Skeletal muscle satellite cell (primary cell): ENCODE results near the gene NTNG1.

ENCODE experiments used
- H3K27me3 ChIP-seq: 2 replicates; pipeline ENCODE4 v1.7.0; 2013; ENCODE audit warnings: low read length; ENCODE audit not compliant: control insufficient read depth, insufficient read depth
- H3K36me3 ChIP-seq: 2 replicates; pipeline ENCODE4 v1.7.0; 2013; ENCODE audit warnings: mild to moderate bottlenecking, control low read depth, low read length; ENCODE audit not compliant: insufficient read depth
- H3K4me1 ChIP-seq: 2 replicates; pipeline ENCODE4 v1.7.0; 2013; ENCODE audit warnings: low read length; ENCODE audit not compliant: control insufficient read depth, insufficient read depth
- H3K4me2 ChIP-seq: 2 replicates; pipeline ENCODE4 v1.7.0; 2013; ENCODE audit warnings: mild to moderate bottlenecking, low read length
- H3K4me3 ChIP-seq: 2 replicates; pipeline ENCODE4 v1.7.0; 2013; ENCODE audit warnings: low read length
- H3K9ac ChIP-seq: 2 replicates; pipeline ENCODE4 v1.7.0; 2013; ENCODE audit warnings: mild to moderate bottlenecking, low read depth, low read length, moderate library complexity
- H3K9me3 ChIP-seq: replicated peaks from 2 replicates; pipeline ENCODE4 v1.7.0; 2013; ENCODE audit warnings: mild to moderate bottlenecking, control low read depth, low read length

Gene NTNG1

DNA sequence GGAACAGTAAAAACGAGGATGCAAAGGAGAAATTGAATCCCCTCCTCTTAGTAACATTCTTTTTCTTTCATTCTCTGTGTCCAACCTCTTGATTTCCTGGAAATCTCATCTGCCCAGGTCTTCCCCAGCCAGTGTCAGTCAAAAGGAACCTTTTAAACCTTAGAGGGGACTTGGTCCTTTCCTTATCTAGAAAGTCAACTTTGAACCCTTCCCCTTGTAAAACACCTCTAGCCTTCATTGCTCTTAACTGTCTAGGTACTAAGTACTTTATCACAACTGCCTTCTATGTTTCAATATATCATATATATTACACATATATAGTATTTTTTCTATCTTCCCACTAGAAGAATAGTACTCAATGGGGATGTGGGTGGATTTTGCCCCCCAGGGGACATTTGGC is 282.1 kb downstream of the NTNG1 start:
- Histone ChIP-seq H3K4me3 (no peak overlapping the region), H3K4me1 (peaks cover 7% of the 10 kb centered on the region), H3K9ac (no peak overlapping the region), H3K9me3 (no peaks in the 10 kb centered on the region), H3K36me3 (no peaks in the 10 kb centered on the region), H3K4me2 (no peak overlapping the region), H3K27me3 (no peaks in the 10 kb centered on the region)

DNA sequence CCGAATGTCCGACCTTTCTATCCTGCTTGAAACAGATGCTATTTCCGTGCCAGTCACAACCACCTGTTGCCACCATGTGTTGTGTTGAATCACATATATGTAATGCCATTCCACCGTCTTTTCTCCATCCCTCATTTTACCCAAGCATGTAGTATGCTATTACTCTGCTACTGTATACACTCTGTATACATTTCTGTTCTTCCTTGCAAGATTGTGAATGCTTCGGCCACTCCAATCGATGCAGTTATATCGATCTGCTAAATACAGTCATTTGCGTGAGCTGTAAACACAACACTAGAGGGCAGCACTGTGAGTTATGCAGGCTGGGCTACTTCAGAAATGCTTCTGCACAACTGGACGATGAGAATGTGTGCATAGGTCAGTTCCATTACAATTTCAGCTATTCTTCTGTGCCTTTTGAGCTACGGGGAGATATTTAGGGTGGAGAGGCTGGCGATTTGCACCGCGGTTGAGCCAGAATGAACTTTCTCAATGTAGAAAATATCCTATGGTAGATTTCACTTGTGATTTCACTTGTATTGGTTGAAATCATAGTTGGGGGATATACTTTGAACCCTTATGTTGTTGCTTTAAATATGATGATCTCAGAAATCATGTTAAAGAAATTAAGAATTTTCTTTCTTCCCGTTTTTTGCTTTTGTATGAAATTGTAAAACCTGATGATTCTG is 289.8 kb downstream of the NTNG1 start:
- Histone ChIP-seq H3K36me3 (no peaks in the 10 kb centered on the region), H3K9me3 (no peaks in the 10 kb centered on the region), H3K9ac (no peak overlapping the region), H3K4me3 (no peak overlapping the region), H3K4me2 (no peak overlapping the region), H3K4me1 (no peaks in the 10 kb centered on the region), H3K27me3 (no peaks in the 10 kb centered on the region)

DNA sequence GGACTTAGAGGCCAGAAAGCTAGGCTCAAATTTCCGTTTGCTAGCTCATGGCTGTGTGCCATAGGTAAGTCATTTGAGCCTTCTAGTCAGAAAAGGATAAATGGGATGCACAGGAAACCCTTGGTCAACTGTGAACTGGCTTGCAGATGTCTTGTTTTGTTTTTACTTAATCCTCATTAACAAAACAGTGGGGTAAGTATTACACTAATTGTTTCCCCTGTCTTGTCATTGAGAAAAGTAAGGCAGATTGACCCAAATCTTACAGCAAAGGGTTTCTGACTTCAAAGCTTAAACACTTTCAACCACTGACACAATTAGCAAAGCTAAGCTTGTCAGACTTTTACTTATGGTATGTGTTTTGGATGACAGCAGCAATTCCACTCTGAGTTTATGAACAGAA is 291.3 kb downstream of the NTNG1 start:
- Histone ChIP-seq H3K4me3 (no peak overlapping the region), H3K9ac (no peak overlapping the region), H3K27me3 (no peaks in the 10 kb centered on the region), H3K9me3 (no peaks in the 10 kb centered on the region), H3K4me1 (no peaks in the 10 kb centered on the region), H3K4me2 (no peak overlapping the region), H3K36me3 (no peaks in the 10 kb centered on the region)

DNA sequence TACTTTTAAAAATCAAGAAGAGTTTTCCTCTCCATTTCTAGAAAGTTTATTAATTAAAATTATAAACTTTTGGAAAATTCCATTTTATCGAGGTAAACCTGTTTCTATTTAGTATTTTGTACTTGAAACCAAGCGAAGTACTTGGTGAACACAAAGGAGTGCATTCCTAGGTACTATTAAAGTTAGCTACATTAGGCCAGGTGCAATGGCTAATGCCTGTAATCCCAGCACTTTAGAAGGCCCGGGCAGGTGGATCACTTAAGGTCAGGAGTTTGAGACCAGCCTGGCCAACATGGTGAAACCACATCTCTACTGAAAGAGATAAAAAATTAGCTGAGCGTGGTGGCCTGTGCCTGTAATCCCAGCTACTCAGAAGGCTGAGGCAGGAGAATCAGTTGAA is 292.2 kb downstream of the NTNG1 start:
- Histone ChIP-seq H3K36me3 (no peaks in the 10 kb centered on the region), H3K27me3 (no peaks in the 10 kb centered on the region), H3K9me3 (no peaks in the 10 kb centered on the region), H3K4me2 (no peak overlapping the region), H3K4me1 (no peaks in the 10 kb centered on the region), H3K4me3 (no peak overlapping the region), H3K9ac (no peak overlapping the region)

DNA sequence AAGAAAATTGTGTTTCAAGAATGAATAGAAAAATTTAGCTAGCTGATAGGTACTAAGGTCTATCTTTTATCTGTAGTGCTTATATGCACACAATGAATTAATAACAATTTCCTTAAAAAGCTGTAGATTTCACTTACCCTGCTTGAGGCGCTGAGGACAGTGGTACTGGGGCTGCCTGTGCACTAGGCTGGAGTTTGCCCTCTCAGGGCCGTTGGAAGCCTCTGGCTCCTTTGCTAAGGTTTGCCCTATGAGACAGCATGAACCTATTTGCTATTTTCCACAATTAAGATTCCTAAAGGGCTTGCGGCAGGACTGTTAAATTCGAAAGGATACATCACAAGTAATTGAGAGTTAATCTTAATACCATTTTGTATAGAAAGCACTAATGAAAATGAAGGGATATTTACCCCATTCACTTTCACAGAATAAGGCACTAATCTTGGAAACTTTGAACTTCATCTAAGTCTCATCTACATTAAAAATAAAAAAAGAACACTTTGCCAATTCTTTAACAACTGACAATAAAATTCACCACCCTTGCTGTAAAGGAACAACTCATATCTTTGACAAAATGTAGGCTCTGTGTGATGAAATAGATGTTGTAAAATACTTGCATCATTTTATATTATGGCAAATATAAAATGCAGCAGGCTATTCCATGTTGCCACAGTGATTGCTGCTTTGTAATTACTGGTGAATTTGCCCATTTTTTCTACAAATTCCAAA is 293.0 kb downstream of the NTNG1 start:
- Histone ChIP-seq H3K4me3 (no peak overlapping the region), H3K4me1 (no peaks in the 10 kb centered on the region), H3K9ac (no peak overlapping the region), H3K27me3 (no peaks in the 10 kb centered on the region), H3K9me3 (no peaks in the 10 kb centered on the region), H3K4me2 (no peak overlapping the region), H3K36me3 (no peaks in the 10 kb centered on the region)

DNA sequence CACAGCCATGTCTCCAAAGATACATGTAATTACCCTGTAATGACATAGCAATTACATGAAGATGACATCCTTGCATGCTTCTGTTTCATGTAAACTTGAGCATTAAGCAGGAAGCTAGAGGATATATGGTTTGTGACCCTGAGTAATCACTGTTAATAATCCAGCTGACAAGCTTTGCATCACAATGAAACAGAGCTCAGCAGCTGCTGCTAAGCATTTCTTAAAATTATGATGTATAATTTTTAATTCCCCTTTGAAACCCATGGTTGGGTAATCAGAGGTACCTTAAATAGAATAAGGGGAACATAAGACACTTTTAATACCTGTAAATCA is 293.5 kb downstream of the NTNG1 start:
- Histone ChIP-seq H3K4me3 (no peak overlapping the region), H3K27me3 (no peaks in the 10 kb centered on the region), H3K4me1 (no peaks in the 10 kb centered on the region), H3K4me2 (no peak overlapping the region), H3K36me3 (no peaks in the 10 kb centered on the region), H3K9ac (no peak overlapping the region), H3K9me3 (no peaks in the 10 kb centered on the region)

DNA sequence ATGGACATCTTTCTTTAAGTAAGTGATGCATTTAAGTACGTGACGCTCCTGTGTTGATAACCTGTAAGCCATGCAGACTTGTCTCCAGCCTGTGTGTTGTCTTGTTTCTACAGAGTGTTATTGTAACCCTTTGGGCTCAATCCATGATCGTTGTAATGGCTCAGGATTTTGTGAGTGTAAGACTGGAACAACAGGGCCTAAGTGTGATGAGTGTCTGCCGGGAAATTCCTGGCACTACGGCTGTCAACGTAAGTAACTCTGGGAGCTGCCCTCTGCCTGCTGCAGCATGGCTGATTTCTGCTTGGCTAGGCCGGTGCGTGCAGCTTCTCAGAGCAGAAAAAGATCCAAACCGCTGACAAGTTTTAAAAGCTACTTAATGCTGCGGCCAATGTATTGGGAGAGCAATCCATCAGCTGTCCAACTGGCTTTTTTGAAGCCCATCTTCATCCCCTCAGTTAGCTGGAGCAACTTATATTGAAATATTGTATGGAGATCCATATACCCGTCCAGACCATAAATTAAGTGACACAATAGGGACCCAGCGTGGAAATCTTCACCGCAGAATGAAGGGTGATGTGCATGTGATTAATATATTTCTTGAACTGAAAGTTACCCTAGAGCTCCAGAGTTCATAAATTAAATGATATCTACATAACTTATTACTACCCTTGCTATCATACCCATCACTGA is 295.9 kb downstream of the NTNG1 start:
- peaks cover 1% of the 10 kb centered on the region for H3K27me3 ChIP-seq
- H3K4me2 ChIP-seq = no peak overlapping the region
- H3K9me3 ChIP-seq = no peaks in the 10 kb centered on the region
- H3K4me3 ChIP-seq = no peak overlapping the region
- H3K9ac ChIP-seq = no peak overlapping the region
- H3K4me1 ChIP-seq = no peaks in the 10 kb centered on the region
- H3K36me3 ChIP-seq = no peaks in the 10 kb centered on the region

DNA sequence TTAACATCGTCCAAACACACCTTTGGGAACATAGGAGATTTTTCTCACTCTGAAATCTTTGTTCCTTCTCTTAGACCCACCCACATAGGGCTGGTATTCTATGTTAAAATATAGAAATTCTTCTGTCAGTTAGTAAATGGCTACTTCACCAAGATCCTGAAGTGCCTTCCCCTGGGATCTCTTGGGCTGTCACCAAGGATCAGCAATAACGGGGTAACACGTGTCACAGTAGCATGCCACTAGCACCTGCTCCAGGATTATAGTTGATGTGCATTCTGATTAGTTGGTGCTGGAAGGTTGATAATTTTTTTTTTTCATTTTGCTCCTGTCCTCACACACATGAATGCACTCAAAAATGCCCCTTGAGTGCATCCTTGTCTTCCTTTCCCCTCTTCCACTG is 298.7 kb downstream of the NTNG1 start:
- Histone ChIP-seq H3K4me1 (no peaks in the 10 kb centered on the region), H3K9ac (no peak overlapping the region), H3K9me3 (no peaks in the 10 kb centered on the region), H3K4me3 (no peak overlapping the region), H3K36me3 (no peaks in the 10 kb centered on the region), H3K27me3 (peaks cover 4% of the 10 kb centered on the region), H3K4me2 (no peak overlapping the region)

DNA sequence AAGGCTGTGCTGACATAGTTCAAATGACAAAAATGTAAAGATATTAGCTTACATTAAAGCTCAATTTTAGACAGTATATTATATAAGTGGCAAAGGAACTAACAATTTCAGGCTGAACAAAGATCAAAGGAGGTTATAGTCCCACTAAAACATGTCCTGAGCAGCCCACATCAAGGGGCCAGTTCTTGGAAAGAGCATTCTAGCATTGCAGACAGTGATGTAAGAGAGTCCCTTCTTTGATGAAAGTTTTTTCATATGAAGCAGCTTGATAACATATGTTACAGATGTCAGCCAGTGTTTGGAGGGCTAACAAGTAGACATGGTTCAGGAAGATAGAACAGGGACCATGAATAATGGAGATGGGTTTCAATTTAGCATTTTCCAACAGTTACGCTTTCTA is 301.7 kb downstream of the NTNG1 start:
- H3K9me3 ChIP-seq = no peaks in the 10 kb centered on the region
- H3K27me3 ChIP-seq = peaks cover 4% of the 10 kb centered on the region
- H3K4me1 ChIP-seq = no peaks in the 10 kb centered on the region
- H3K4me3 ChIP-seq = no peak overlapping the region
- H3K9ac ChIP-seq = no peak overlapping the region
- H3K36me3 ChIP-seq = no peaks in the 10 kb centered on the region
- H3K4me2 ChIP-seq = no peak overlapping the region

DNA sequence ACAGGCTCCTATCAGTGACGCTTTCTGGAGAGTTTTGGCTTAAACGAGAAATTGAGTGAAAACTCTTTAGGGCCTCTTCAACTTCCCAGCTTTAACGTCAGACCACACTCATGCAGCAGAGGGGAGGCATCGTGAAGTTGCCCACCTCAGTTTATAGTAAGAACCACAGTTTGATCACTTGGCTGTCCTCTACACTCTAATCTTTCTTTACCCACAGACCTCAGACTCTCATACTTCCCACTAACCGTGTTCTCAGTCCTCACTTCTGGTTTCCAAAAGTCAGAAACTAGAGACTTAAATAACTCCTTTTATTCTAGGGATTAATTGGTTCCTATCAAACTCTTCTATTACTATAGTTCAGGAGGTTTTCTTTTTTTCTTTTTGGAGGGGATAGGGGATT is 302.2 kb downstream of the NTNG1 start:
- Histone ChIP-seq H3K4me2 (no peak overlapping the region), H3K9me3 (no peaks in the 10 kb centered on the region), H3K36me3 (no peaks in the 10 kb centered on the region), H3K27me3 (peaks cover 4% of the 10 kb centered on the region), H3K4me1 (no peaks in the 10 kb centered on the region), H3K9ac (no peak overlapping the region), H3K4me3 (no peak overlapping the region)

DNA sequence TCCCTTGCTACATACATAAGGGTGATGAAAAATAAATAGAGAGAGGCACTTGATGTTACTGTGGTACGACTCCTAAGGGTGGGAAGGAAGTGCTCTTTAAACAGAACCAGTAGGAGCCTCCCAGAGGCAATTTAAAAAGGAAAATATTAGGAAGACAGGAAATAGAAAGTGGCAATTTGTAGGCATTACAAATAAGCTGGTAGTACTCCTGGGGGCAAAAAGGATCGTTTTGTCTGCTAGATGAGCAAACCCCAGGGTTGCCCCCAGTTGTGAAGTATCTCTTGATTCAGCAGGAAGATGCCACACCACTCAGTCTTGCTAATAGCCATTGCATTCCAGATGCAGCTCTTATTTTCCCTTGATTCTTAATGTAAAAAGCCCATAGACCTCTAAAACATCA is 303.0 kb downstream of the NTNG1 start:
- H3K4me1 ChIP-seq = no peaks in the 10 kb centered on the region
- H3K27me3 ChIP-seq = peaks cover 4% of the 10 kb centered on the region
- H3K4me3 ChIP-seq = no peak overlapping the region
- no peak overlapping the region for H3K4me2 ChIP-seq
- H3K9ac ChIP-seq = no peak overlapping the region
- no peaks in the 10 kb centered on the region for H3K36me3 ChIP-seq
- no peaks in the 10 kb centered on the region for H3K9me3 ChIP-seq

DNA sequence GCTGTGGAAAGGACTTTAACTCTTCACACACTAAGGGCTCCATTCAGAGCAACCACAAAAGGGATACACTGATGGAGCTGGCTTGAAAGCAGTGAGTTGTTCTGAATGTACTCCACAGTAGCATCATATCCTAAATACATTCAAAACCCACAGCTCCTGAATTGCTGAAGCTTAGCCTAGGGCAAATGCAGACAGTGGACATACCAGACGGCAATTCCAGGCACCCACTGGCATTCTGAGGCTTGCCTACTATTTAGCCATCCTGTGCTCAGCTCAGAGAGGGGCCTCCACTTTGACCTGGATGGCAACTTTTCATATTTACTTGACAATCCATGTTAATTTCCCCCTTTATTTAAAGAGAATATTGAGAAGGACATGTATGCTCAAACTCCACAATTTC is 303.5 kb downstream of the NTNG1 start:
- H3K36me3 ChIP-seq = no peaks in the 10 kb centered on the region
- peaks cover 4% of the 10 kb centered on the region for H3K27me3 ChIP-seq
- no peaks in the 10 kb centered on the region for H3K9me3 ChIP-seq
- H3K9ac ChIP-seq = no peak overlapping the region
- H3K4me2 ChIP-seq = no peak overlapping the region
- no peaks in the 10 kb centered on the region for H3K4me1 ChIP-seq
- H3K4me3 ChIP-seq = no peak overlapping the region
